NCI-H2227 (cell line): ENCODE data around the gene ARSB.

Experiments used
- DNase-seq: peaks from one replicate; lab custom pipeline; 2025; ENCODE audit not compliant: unreplicated experiment; lab: John Stamatoyannopoulos, UW

Gene ARSB

DNA sequence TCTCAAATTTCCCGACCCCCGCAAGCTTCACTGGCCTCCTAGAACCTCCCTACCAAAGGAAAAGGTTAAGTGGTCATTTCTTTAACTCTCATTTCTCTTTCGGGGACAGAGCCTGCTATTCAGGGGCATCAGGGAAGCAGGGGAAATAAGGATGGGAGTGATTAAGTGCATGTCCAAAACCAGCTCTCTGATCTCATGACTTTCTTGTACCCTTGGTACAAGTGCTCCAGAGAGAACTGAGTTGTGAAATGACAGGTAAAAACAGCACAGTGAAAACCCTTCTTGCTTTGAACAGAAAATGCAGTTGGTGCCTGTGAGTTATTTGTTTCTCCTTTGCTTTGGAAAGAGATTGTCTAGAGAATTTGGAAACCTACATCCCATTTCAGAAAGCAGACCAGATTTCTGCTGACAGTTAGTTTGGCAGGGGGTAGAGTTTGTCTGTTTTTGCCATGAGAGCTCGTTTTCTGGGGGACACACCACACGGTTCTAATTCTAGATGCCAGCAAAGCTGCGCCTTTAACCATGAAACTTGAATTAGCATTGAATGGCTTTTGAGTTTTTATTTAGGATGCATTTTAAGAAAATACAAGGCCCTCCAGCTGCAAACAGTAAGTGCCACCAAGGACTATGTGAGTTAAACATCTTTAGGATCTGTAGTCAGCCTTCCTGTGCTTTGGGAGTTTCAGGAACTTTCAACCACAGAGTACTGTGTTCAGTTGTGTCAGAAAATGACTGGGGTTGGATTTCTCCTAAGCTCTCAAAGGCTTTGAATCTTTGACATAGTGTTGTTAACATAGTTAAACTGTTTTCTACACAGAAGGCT is 174.8 kb downstream of the ARSB start:
- DNase-seq = no peak

DNA sequence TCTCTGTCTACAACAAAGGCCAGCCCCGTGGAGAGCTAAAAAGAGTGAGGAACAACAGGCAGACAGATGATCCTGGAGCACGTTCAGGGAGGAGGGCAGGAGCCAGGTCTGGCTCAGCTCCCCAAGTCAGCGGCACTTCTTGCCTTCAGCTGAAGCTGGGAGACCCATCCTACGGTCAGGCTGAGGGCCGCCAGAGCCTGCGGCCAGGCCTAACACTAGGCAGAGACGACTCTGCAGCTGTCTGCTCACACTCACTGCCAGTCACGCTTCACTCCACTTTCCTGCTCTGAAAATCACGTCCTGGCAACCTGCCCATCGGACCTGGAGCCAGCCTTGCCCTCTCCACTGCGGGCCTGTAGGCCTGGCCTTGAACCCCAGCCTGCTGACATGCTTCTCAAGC is 175.7 kb downstream of the ARSB start:
- DNase-seq = no peak

DNA sequence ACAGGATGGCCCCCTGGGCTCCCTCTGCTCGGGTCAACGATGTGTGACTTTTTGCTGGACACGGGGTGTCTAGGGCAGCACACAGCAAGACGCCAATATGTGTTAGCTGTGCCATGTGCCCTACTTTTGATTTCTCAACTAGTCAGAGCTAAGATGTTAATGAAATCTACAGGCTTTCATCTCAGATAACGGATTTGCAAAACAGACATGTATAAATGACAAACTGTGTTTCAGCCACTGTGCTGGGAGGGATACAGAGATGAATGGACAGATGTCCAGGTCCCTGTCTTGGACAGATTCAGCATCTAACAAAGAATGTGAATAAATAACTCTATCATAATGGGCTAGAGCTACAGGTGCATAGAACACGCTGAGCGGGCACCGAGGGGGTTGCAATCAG is 176.3 kb downstream of the ARSB start:
- no peak for DNase-seq

DNA sequence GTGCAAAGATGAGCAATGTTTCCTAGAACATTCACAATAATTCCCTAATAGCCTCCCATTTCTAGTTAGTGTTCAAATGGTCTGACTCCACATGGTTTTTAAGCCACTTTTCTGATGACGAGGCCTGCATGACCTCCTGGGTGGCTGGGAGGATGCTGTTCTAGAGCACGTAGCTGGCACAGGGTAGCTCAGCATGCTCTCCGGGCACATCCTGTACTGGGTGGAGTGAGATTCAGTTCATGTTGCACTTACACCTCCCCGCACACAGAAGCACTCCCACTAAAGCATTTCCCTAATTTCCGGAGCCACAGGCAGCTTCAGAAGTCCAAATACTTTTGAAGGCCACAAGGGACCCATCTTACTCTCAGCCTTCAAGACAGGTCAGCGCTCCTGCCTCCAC is 176.7 kb downstream of the ARSB start:
- DNase-seq = no peak

DNA sequence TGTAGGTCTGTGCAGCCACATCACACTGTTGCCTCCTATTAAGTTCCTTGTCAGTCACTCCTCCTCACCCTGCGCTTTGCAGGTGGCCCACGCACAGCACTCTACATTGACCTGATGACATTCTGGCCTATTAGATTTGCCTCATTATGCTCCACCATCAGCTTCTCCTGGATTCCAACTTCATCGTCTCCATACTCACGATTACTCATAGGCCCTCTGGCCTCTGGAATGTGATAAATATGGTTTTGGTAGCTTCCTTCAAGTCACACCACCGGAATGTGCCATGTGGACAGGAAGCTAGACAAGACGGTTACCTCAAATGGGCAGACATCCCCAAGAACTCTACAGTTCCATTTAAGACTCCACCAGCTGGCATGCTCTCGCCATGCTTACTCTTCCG is 178.6 kb downstream of the ARSB start:
- DNase-seq = no peak

DNA sequence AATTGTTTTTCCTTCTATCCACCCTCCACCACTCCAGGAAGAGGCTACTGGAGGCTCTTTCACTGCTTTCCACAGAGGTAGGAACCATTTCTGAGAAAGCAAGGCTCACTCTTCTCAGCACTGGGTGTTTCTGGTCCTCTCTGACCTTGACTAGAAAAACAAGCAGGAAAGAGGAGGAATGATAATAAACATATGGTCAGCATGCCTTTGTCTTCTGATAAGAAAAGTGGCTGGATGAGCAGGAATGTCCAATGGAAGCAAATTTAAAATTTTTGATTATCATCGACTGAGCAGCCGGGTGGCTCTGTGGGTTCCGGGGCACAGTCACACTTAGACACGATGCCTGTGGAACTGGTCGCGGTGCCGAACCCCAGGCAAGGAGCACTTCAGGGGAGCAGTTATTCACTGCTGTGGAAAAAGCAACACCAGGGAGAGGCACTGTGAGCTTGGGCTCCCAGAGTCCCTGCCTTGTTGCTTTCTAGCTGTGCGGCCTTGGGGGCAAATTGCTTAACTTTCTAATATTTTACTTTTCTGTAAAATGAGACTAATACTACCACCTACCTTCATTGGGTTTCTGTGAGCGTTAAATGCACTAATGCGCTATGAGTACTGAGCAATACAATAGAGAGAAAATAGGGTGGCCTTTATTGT is 179.5 kb downstream of the ARSB start:
- DNase-seq = no peak

DNA sequence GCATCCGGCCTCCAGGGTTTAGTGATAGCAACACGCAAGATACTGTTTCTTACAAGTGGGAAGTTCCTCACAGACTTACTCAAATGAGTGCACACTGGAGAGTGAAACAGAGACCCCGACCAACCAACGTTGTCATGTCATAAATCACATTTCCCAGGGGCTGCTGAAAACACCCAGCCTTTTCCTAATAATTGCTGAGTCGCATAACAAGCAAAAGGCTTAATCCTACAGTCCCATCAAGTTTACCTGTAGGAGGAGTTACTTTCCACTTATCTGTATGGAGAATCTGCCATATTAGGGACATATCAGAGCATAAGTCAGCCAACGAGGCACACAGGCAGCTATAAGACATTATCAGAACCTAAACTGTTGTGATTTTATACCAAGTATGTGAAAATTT is 180.1 kb downstream of the ARSB start:
- no peak for DNase-seq

DNA sequence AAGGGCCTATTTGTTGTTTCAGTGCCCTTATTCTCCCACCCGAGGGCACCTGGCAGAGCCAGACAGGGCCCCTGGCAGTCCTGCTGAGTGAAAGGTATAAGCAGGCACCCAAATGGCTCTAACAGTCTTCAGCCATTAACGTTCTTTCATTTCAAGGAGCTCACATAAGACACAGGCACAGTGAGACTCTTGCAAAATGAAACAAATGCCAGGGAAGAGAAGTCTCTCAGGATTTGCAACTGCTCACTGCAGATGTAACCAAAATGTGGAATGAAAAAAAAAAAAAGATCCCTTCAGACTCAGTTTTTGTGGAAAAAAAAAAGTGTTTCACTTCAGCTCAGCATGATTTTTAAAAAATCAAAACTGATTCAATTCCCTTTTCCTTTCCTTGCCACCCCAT is 181.2 kb downstream of the ARSB start:
- DNase-seq = no peak

DNA sequence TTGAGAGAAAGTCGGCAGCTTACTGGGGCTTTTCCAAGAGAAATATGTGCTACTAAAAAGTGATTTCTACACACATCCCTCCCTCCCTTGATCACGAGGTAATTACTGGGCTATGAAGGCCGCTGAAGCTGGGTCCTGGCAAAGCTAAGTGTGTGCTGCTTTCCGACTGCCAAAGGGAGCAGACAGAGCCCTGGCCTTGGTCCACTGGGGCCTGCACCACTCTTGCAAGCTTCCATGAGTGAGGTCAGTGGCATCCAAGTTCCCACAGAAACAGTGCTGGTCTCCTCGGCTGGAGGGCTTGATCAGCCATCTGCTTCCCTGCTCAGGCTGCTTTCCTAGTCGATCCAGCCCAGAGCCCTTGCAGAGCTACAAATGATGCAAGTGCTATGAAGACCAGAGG is 181.8 kb downstream of the ARSB start:
- DNase-seq = no peak

DNA sequence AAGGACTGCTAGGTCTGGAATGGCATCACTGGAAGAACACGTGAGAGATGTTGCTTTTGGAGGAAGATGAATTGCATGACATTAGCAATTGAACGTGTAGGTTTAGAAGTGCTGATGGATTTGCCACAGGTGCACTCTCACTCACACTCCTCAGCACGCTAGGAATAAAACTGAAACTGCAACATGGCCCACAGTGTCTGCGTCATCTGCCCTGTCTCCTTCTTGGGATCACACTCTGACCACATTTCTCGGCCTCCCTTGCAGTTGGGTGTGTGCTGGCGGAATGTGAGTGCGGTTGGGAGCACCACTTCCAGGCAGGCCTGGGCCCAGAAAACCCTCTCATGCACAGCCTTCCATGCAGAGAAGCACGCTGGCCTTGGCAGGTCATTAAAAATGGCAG is 183.7 kb downstream of the ARSB start:
- DNase-seq = no peak

DNA sequence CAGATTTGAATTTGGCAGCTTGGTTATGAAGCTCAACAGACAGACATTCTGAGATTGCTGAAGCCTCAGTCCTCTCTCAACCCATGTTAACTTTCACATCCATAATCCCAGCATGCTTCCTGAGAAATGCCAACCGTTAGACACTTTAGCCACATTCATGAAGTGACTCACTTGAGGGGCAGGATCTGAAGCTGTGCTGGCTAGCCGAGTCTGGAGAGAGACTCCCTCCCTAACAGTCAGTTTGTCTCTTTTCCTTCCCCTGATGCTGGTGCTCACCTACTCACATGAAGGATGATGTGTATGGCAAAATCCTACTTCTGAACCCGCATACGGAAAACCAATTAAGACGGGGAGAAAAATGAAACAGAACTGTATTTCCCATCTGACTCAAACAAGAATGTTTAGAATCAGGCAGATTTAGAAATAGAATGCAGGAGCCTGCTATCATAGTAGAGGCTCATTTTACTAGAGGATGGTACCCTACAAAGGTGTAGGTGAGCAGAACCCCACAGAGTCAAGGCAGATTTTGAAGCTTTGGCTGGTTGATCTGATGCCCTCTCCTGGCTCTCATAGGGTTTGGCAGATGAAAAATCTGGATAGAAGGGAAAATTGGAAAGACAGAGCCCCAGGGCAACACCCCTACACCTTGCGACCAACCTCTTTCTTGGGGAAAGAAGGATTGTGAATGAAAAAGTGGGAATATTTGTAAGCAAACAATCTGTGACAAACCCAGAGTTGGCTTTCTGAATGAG is 185.7 kb downstream of the ARSB start:
- no peak for DNase-seq

DNA sequence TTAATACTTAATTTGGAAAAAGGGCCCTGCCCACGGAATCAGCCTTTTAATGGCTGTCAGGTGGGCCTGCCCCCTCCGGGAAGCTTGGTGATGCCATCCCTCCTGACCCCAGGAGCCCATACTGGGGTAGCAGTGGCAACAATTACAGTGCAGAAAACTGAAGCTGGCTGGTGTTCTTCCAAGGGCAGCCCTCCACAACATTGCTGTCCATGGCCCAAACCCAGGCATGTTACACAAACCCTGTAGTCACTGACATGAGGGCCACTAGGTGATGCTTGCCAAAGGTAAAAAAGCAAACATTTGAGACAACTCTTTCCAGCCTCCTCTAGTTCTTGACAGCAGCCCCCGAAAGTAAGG is 186.5 kb downstream of the ARSB start:
- DNase-seq = no peak

DNA sequence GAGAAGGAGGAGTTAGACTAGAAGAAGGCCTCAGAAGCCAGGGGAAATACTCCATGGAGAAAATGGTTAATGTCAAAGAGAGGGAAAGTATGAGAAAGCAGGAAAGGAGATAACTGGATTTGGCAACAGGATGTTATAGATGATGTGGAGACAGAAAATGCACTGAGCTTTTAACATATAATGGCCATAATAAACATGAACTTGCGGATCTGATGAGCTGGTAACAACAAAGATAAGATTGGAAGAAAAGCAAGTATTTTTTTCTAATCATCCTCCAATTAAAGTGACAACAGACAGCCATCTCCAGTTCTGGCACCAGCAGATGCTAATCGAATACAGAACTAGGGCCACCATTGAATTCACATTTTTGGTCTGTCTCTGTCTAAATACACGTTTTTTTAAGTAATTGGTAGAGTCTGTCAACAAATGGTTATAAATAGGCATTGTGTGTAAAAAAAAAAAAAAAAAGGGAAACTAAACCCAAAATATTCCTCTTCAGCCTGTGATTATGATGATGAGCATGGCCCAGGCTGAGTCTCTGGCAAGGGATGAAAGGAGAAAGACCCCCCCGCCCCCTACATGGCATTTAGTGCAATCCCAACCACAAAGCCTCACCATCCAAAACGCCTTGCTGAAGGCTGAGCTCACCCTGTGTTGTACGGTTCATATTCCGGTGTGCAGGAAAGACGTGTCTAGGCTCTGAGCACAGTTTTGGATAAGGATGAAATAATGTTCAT is 187.0 kb downstream of the ARSB start:
- no peak for DNase-seq

DNA sequence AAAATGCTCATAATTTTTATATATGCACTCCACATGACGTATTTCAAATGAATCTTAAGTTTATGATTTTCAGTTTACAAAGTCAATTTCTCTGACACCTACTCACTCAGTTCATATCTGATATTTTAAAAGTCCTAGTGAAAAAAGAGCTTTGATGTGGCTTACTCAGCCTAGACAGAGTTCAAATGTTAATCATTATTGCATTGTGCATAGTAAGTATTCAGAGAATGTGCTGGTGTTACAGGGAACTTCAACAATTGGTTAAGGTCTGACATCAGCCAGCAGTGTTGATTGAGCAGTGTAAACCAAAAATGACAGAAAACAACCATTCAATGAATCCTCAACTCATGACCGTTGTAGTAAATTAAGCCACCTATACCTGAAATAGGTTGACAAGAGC is 189.4 kb downstream of the ARSB start:
- DNase-seq = no peak

DNA sequence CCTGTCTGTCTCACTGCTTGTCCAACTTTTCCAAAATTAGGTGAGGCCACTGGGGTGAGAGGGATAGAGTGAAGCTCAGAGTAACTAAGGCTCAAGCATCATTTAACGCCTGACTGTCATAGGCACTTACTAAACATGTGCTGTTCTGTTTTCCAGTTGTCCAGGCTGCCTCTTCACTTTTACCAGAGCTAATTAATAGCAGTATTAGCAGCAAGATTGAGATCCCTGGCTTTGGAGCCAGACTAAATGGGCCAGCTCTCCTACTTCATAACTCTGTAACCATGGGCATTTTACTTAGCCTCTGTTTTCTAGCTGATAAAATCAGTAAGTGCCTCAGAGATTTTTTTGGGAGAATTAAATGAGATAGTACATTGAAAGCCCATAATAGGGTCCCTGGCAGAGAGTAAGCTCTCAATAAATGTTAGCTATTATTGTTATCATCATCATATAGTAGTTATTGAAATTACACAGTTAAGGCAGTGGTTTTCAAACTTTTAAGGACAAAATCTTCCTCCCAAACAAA is 190.4 kb downstream of the ARSB start:
- DNase-seq = no peak

DNA sequence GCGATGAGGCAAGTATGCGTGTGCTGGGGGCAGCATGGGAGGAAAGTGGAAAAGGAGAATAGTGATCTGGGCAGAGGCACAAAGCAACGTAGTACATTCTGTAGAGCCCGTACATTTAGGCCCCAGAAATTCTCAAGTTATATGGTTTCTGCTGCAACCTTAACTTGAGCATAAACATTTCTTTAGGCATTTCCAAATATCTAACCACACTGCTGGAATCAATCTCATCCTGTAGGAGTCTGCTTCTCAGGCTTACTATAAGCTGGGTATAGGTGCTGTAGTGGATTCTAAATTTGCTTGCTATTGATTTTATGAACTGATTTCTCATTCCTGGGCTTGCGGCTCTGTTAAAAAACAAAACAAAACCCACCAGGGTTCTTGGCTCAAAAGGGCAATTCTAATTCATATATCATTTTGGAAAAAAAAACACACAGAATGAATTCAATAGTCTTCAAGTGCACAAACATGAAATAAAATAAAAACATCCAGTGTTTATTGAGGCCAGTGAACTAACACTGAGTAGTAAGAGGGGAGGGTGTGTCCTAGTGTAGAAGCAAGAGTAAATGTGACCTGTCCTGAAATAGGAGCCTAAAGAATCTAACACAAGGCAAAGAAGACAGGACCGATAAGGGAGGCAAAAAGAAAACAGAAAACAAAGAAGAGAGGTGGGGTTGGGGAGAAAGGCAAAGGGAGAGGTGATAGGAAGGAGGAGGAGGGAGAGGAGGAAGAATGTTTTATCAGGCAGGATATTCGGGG is 191.0 kb downstream of the ARSB start:
- DNase-seq = no peak

DNA sequence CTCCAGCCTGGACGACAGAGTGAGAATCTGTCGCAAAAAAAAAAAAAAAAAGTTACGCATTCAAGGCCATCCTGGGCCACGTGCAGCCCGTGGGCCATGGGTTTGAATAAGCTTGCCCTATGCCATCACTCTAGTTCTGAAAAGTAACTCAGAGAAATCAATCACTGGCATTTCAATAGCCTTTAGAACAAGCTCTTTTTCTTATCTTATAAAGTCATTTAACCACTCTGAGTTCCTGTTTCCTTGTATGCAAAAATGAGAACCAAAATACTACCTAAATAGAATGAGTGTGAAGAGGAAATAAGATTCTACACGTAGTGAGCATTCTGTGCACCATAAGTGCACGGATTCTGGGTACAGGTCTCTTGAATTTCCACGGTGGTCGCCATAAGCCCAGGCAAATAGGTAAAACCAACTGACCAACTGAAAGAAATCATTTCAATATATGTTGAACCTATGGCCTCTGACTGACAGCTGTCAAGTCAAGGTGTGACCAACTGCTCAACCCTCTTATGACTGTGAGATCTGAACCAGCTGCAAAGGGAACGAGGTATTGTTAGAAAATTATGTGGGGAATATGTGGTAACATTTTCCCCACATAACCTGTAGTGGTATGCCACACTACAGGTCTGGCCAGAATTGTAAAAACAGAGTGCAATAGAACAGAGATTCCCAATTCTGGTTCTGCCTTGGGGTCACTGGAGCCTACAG is 192.6 kb downstream of the ARSB start:
- no peak for DNase-seq

DNA sequence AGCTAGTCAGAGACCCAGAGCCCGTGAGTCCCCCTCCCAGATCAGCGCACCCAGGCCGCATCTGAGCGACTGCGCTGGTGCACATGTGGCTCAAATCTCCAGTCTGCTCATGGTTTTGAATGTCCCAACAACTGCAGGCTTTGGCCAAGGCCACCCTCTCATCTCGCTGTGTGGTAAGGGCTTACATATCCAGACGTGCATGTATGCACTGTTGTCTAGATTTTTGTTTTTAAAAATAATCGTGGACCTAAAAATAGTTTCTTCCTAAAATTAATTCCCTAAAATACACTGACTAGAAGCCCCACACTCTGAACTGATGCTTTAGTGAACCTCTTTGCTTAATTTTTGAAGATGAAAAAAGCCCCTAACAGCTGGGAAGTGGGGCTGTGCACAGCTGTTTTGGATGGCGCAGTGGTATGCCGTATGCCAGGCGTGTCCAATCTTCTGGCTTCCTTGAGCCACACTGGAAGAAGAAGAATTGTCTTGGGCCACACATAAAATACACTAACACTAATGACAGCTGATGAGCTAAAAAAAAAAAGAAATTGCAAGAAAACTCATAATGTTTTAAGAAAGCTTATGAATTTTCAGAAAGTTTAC is 193.5 kb downstream of the ARSB start:
- no peak for DNase-seq

DNA sequence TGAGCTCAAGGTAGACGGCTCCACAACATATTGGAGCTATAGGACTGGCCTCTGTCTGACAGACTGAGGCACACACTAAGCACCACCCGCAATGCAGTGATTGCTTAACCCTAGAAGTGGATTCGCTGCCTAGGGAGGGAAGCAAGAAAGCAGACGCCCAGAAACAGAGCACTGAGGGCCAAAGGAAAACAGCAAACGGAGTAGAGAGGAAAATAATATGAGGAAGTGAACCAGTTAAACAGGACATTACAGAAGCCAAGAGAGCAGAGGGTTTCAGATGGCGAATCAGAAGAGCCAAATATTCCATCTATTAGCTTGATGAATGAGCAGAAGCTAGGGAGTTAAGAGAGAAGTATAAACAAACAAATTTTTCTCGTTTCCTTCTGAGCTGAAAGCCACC is 197.3 kb downstream of the ARSB start:
- no peak for DNase-seq

DNA sequence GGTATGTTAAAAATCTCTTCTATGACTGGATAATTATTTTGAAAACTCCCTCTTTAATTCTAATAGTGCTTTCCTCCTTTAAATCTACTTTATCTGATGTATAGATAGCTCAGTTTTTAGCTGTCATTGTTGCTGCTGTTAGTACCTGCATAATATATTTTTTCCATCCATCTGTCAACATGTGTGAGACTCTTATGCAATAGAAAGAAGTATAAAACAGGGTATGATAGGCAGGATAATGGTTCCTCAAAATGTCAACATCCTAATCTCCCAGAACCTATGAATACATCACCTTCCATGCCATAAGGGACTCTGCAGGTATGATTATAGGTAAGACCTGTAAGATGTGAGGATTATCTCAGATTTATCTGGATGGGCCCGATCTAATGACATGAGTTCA is 199.7 kb downstream of the ARSB start:
- no peak for DNase-seq
